T47D (cell line): ENCODE measurements around the gene LSM12.
A peak's percentile ranks its signal among the peaks of the same experiment; 100 is the strongest.

Source experiments
- DNase-seq, 2 experiments: peaks; one replicate each; pipeline versions ENCODE4 v3.0.0 to v3.0.0-alpha.2; 2011 to 2012; ENCODE audit warnings: low read depth in 1 of 2, low spot score in 1 of 2
- JUND ChIP-seq: IDR thresholded peaks from 2 replicates; pipeline ENCODE4 v1.6.1; 2012; ENCODE audit warnings: low read depth
- in situ Hi-C: cut with HindIII; loops from 2 replicates; pipeline ENCODE4 v1.10.0; 2016; ENCODE audit warnings: low sequenced_read_pairs, low pct_unique_long_range_greater_than_20kb

The LSM12 gene

GRCh38 chr17:43987131-43988021 lies 79.1 kb downstream of the LSM12 start:
- DNase-seq: no peak

GRCh38 chr17:43986225-43986981 lies 80.1 kb downstream of the LSM12 start:
- no peak for TF ChIP-seq JUND
- in situ Hi-C loops: no loop called here
- DNase-seq: no peak

More at GRCh38 chr17:43987131-43988021, 79.1 kb downstream of the LSM12 start:
- in situ Hi-C loops: no loop called here
- TF ChIP-seq JUND: no peak

- TF ChIP-seq JUND: no peak
- DNase-seq: peak in 1 of 2 experiments; percentile 19
- in situ Hi-C loops: no loop called here
These were observed 82.0 kb downstream of the LSM12 start for GRCh38 chr17:43984521-43984920.
